Liver (tissue), 9 donors: ENCODE measurements around the gene GPALPP1. TPM values are rescaled to one million over a fixed set of nuclear protein-coding genes. Genes with fewer than 3 reads are reported as not detected.

Experiments
- DNase-seq: peaks from one replicate; pipeline ENCODE4 v3.0.0-alpha.2; 2017; ENCODE audit warnings: low spot score
- H3K27ac ChIP-seq, 2 donors: one replicate each; pipeline ENCODE4 v1.7.0; 2013; ENCODE audit warnings: inconsistent platforms in 2 of 2, low read length in 2 of 2, control low read depth in 1 of 2, low read depth in 1 of 2, mild to moderate bottlenecking in 1 of 2
- H3K27me3 ChIP-seq, 4 donors: one replicate each; pipeline versions ENCODE4 v1.6.1 to v1.7.0; 2013; ENCODE audit warnings: low read length in 3 of 4, inconsistent platforms in 1 of 4, mild to moderate bottlenecking in 1 of 4, moderate library complexity in 1 of 4; ENCODE audit not compliant: control insufficient read depth in 4 of 4, insufficient read depth in 4 of 4
- H3K36me3 ChIP-seq, 4 donors: one replicate each; pipeline versions ENCODE4 v1.6.1 to v1.7.0; 2013; ENCODE audit warnings: low read length in 3 of 4, mild to moderate bottlenecking in 3 of 4, low read depth in 1 of 4, moderate library complexity in 1 of 4; ENCODE audit not compliant: control insufficient read depth in 4 of 4, insufficient read depth in 3 of 4
- H3K4me1 ChIP-seq, 4 donors: one replicate each; pipeline versions ENCODE4 v1.6.1 to v1.7.0; 2013; ENCODE audit warnings: low read length in 3 of 4, mild to moderate bottlenecking in 3 of 4, moderate library complexity in 1 of 4; ENCODE audit not compliant: control insufficient read depth in 4 of 4, insufficient read depth in 4 of 4
- H3K4me3 ChIP-seq, 3 donors: one replicate each; pipeline versions ENCODE4 v1.6.1 to v1.7.0; 2013; ENCODE audit warnings: low read length in 3 of 3, control low read depth in 1 of 3, low read depth in 1 of 3, mild to moderate bottlenecking in 1 of 3
- H3K9ac ChIP-seq, 2 donors: one replicate each; pipeline ENCODE4 v1.7.0; 2013; ENCODE audit warnings: low read length in 2 of 2, mild to moderate bottlenecking in 2 of 2, moderate library complexity in 2 of 2, control low read depth in 1 of 2, low read depth in 1 of 2
- H3K9me3 ChIP-seq, 4 donors: one replicate each; pipeline versions ENCODE4 v1.6.1 to v1.7.0; 2013; ENCODE audit warnings: low read length in 3 of 4; ENCODE audit not compliant: control insufficient read depth in 4 of 4
- CTCF ChIP-seq: fragments of 150-350 bp; IDR thresholded peaks from 2 replicates; pipeline ENCODE4 v1.5.1; 2017; ENCODE audit warnings: improper control_type of control experiment, low read depth, low read length; ENCODE audit not compliant: missing input control
- EGR1 ChIP-seq, 2 donors: IDR thresholded peaks; 2 replicates each; pipeline ENCODE4 v1.6.1; 2016 to 2018; ENCODE audit warnings: antibody characterized with exemption in 2 of 2, low read depth in 2 of 2
- FOXA1 ChIP-seq: IDR thresholded peaks from 2 replicates; pipeline ENCODE4 v1.6.1; 2016; ENCODE audit warnings: antibody characterized with exemption
- FOXA2 ChIP-seq: IDR thresholded peaks from 2 replicates; pipeline ENCODE4 v1.6.1; 2016; ENCODE audit warnings: antibody characterized with exemption
- GABPA ChIP-seq, 2 donors: IDR thresholded peaks in 1 of 2; conservative IDR thresholded peaks in 1 of 2; 2 replicates each; pipeline ENCODE4 v1.6.1; 2016; ENCODE audit warnings: antibody characterized with exemption in 2 of 2, mild to moderate bottlenecking in 1 of 2, moderate library complexity in 1 of 2
- HNF4A ChIP-seq, 2 donors: conservative IDR thresholded peaks; 2 replicates each; pipeline ENCODE4 v1.6.1; 2016; ENCODE audit warnings: antibody characterized with exemption in 2 of 2, mild to moderate bottlenecking in 2 of 2
- HNF4G ChIP-seq: IDR thresholded peaks from 2 replicates; pipeline ENCODE4 v1.6.1; 2016; ENCODE audit warnings: antibody characterized with exemption
- JUND ChIP-seq, 2 donors: IDR thresholded peaks; 2 replicates each; pipeline ENCODE4 v1.6.1; 2016; ENCODE audit warnings: antibody characterized with exemption in 2 of 2
- MAX ChIP-seq: IDR thresholded peaks from 2 replicates; pipeline ENCODE4 v1.6.1; 2016; ENCODE audit warnings: antibody characterized with exemption
- NR2F2 ChIP-seq: IDR thresholded peaks from 2 replicates; pipeline ENCODE4 v1.6.1; 2016; ENCODE audit warnings: antibody characterized with exemption
- RAD21 ChIP-seq, 2 donors: IDR thresholded peaks; 2 replicates each; pipeline ENCODE4 v1.6.1; 2016; ENCODE audit warnings: antibody characterized with exemption in 2 of 2, mild to moderate bottlenecking in 2 of 2
- REST ChIP-seq: IDR thresholded peaks from 2 replicates; pipeline ENCODE4 v1.6.1; 2016; ENCODE audit warnings: antibody characterized with exemption, mild to moderate bottlenecking
- RXRA ChIP-seq, 2 donors: IDR thresholded peaks; 2 replicates each; pipeline ENCODE4 v1.6.1; 2017 to 2018; ENCODE audit warnings: antibody characterized with exemption in 2 of 2, mild to moderate bottlenecking in 1 of 2
- SP1 ChIP-seq: IDR thresholded peaks from 2 replicates; pipeline ENCODE4 v1.6.1; 2018; ENCODE audit warnings: antibody characterized with exemption, mild to moderate bottlenecking
- TAF1 ChIP-seq: conservative IDR thresholded peaks from 2 replicates; pipeline ENCODE4 v1.6.1; 2016; ENCODE audit warnings: antibody characterized with exemption, mild to moderate bottlenecking
- YY1 ChIP-seq: IDR thresholded peaks from 2 replicates; pipeline ENCODE4 v1.6.1; 2016; ENCODE audit warnings: antibody characterized with exemption, mild to moderate bottlenecking
- polyA plus RNA-seq, 2 donors: library from polyadenylated mRNA; stranded (reverse) in 1 of 2; unstranded in 1 of 2; fragments of 200-250 nt in 1 of 2; fragments of >200 nt in 1 of 2; fragmentation: Nextera tagmentation in 1 of 2; extraction: Ambion mirVana in 1 of 2; gene quantifications; one replicate each; pipeline versions ENCODE4 v1.2.1 to v1.2.3, GENCODE V29; 2013 to 2015
- total RNA-seq, 2 donors: library from RNA; depleted of rRNA; stranded (reverse); fragments of >200 nt; gene quantifications; one replicate each; pipeline ENCODE4 v1.2.3, GENCODE V29; 2014
- TF ChIP-seq, protein P1 (sequence below): IDR thresholded peaks from 2 replicates; pipeline ENCODE4 v1.6.1; 2016; ENCODE audit warnings: antibody characterized with exemption
- TF ChIP-seq, protein P2 (sequence below): IDR thresholded peaks from 2 replicates; pipeline ENCODE4 v1.6.1; 2016; ENCODE audit warnings: antibody characterized with exemption
- donor health status: healthy.
- donor health status: healthy.
- donor health status: healthy.
- donor health status: healthy.
- donor health status: healthy.

The GPALPP1 gene
- total and polyA plus RNA-seq, 4 donors: 4.7 to 15.7 (median 10.0) TPM

DNA sequence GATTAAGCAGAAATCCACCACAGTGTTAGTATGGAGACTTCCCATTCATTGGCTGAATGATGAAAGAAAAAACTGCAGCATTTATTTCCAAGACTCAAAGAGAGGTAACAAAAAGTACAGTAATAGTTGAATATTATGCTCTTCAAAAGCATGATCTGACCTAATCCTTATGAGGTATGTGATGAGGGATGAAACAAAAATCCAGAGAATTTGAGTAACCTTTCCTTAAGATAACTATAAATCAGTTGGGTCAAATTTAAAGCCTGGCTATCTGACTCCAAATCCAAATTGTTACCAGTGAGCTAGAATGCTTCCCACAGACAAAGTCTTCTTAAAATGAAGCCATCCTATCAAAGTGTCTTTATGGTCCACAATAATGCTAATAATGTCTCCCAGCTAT lies 38.2 kb upstream of the GPALPP1 start:
- DNase-seq: no peak
- TF ChIP-seq NR2F2 (no peak), SP1 (no peak), GABPA (IDR thresholded peaks at IDR 0.05 in 1 of 2, conservative IDR thresholded peaks at IDR 0.05 in 1 of 2) (no peak), TAF1 (no peak), HNF4A (conservative IDR thresholded peaks at IDR 0.05) (no peak), JUND (IDR thresholded peaks at IDR 0.05) (no peak), CTCF (no peak), RAD21 (IDR thresholded peaks at IDR 0.05) (no peak), MAX (no peak), HNF4G (no peak), FOXA1 (no peak), EGR1 (IDR thresholded peaks at IDR 0.05; ENCODE audit: low read depth in 2 of 2) (no peak), FOXA2 (no peak), REST (no peak), YY1 (no peak), RXRA (IDR thresholded peaks at IDR 0.05) (no peak)
- TF ChIP-seq, protein P1, sequence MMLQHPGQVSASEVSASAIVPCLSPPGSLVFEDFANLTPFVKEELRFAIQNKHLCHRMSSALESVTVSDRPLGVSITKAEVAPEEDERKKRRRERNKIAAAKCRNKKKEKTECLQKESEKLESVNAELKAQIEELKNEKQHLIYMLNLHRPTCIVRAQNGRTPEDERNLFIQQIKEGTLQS: no peak
- TF ChIP-seq, protein P2, sequence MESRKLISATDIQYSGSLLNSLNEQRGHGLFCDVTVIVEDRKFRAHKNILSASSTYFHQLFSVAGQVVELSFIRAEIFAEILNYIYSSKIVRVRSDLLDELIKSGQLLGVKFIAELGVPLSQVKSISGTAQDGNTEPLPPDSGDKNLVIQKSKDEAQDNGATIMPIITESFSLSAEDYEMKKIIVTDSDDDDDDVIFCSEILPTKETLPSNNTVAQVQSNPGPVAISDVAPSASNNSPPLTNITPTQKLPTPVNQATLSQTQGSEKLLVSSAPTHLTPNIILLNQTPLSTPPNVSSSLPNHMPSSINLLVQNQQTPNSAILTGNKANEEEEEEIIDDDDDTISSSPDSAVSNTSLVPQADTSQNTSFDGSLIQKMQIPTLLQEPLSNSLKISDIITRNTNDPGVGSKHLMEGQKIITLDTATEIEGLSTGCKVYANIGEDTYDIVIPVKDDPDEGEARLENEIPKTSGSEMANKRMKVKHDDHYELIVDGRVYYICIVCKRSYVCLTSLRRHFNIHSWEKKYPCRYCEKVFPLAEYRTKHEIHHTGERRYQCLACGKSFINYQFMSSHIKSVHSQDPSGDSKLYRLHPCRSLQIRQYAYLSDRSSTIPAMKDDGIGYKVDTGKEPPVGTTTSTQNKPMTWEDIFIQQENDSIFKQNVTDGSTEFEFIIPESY: no peak
- Histone ChIP-seq H3K27ac (no peak overlapping the region), H3K36me3 (peaks cover 0 to 2% (median under 1%) of the 10 kb centered on the region in 4 donors), H3K9ac (no peak overlapping the region), H3K9me3 (no peaks in the 10 kb centered on the region), H3K4me3 (no peak overlapping the region), H3K4me1 (no peaks in the 10 kb centered on the region), H3K27me3 (no peaks in the 10 kb centered on the region)
